ENCODE measurements around the gene ZDHHC16.

ZDHHC16 gene

GRCh38 chr10:97479939-97480338 is 34.0 kb downstream of the ZDHHC16 start:
- no peak for DNase-seq (ENCODE audit: low read depth in 2 of 2)

- DNase-seq (ENCODE audit: low read depth in 2 of 2): no peak
Measured at GRCh38 chr10:97481071-97481470, 35.1 kb downstream of the ZDHHC16 start.

- no peak for DNase-seq (ENCODE audit: low read depth in 2 of 2)
Measured at GRCh38 chr10:97482381-97482780, 36.4 kb downstream of the ZDHHC16 start.

GRCh38 chr10:97483506-97483905 is 37.5 kb downstream of the ZDHHC16 start:
- DNase-seq (ENCODE audit: low read depth in 2 of 2): no peak

- no peak for DNase-seq (ENCODE audit: low read depth in 2 of 2)
Measured at GRCh38 chr10:97483921-97484320, 37.9 kb downstream of the ZDHHC16 start.

- no peak for DNase-seq (ENCODE audit: low read depth in 2 of 2)
Measured at GRCh38 chr10:97485647-97486281, 39.8 kb downstream of the ZDHHC16 start.

- no peak for DNase-seq (ENCODE audit: low read depth in 2 of 2)
Measured at GRCh38 chr10:97490592-97490991, 44.6 kb downstream of the ZDHHC16 start.

GRCh38 chr10:97494151-97494550 is 48.2 kb downstream of the ZDHHC16 start:
- DNase-seq (ENCODE audit: low read depth in 2 of 2): no peak

- no peak for DNase-seq (ENCODE audit: low read depth in 2 of 2)
Measured at GRCh38 chr10:97494863-97495506, 49.0 kb downstream of the ZDHHC16 start.

GRCh38 chr10:97497572-97498075 is 51.6 kb downstream of the ZDHHC16 start:
- DNase-seq (ENCODE audit: low read depth in 2 of 2): peak in 1 of 2 donors; percentile 42

GRCh38 chr10:97498076-97498840 is 52.3 kb downstream of the ZDHHC16 start, which contains the start of gene MMS19:
Gene MMS19, minus strand, starts transcription at chr10:97498422. Its CDS starts 38 bp downstream, at chr10:97498384.
- peak; percentile 98 to 100 for DNase-seq (ENCODE audit: low read depth in 2 of 2)

GRCh38 chr10:97498841-97499560 is 53.0 kb downstream of the ZDHHC16 start, which contains the start of gene UBTD1:
Gene UBTD1, plus strand, starts transcription at chr10:97498924. Its CDS starts 280 bp downstream, at chr10:97499204.
- DNase-seq (ENCODE audit: low read depth in 2 of 2): peak in 1 of 2 donors; percentile 10

GRCh38 chr10:97499561-97500296 is 53.8 kb downstream of the ZDHHC16 start:
- DNase-seq (ENCODE audit: low read depth in 2 of 2): no peak

- no peak for DNase-seq (ENCODE audit: low read depth in 2 of 2)
Measured at GRCh38 chr10:97500297-97500575, 54.3 kb downstream of the ZDHHC16 start.

- no peak for DNase-seq (ENCODE audit: low read depth in 2 of 2)
Measured at GRCh38 chr10:97502916-97503315, 56.9 kb downstream of the ZDHHC16 start.

GRCh38 chr10:97503406-97503805 is 57.4 kb downstream of the ZDHHC16 start:
- DNase-seq (ENCODE audit: low read depth in 2 of 2): no peak

- DNase-seq (ENCODE audit: low read depth in 2 of 2): no peak
Measured at GRCh38 chr10:97505152-97505551, 59.2 kb downstream of the ZDHHC16 start.

GRCh38 chr10:97506199-97506991 is 60.4 kb downstream of the ZDHHC16 start:
- no peak for DNase-seq (ENCODE audit: low read depth in 2 of 2)

All from stimulated activated CD4-positive, alpha-beta T cell treated with anti-CD3 and anti-CD28 coated beads, Interleukin-1b, Interleukin-23, amount 100 ng/mL, for 1 hour (primary cell).